Measurements from ENCODE around the gene NAV2.

NAV2 gene

DNA sequence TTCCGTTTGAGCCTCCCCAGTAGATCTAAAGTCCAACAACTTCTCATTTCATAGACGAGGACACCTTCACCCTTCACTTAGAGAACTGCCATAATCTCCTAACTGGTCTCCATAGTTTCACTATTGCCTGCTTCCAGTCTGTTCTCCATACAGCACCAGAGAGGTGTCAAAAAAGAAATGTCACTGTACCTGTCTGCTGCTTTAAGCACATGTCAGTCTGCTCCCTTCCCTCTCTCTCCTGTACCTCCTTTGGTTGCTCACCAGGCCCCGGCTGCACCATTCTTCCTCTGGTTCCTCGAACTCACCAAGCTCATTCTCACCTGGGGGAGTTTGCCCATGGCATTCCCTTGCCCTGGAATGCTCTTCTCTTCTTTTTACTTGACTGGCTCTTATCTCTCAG lies 75.8 kb downstream of the NAV2 start:
- no peak for DNase-seq

DNA sequence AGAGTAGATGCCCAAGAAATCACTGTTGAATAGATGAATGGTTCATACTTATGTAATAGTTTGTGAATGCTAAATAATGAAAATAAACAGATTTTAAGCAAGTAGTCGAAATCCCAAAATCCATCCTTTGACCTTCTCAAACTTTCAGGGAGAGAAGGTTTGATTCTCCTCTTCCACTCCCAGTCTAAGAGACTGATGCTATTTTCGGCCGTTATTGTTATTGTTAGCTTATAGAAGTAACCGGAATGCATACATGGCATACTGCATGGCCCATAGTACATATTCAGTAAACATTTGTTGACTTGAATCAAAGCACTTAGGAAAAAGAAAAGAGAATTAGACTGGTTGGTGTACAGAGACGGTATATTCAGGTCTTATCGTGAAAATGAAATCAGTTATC lies 76.6 kb downstream of the NAV2 start:
- DNase-seq = no peak

DNA sequence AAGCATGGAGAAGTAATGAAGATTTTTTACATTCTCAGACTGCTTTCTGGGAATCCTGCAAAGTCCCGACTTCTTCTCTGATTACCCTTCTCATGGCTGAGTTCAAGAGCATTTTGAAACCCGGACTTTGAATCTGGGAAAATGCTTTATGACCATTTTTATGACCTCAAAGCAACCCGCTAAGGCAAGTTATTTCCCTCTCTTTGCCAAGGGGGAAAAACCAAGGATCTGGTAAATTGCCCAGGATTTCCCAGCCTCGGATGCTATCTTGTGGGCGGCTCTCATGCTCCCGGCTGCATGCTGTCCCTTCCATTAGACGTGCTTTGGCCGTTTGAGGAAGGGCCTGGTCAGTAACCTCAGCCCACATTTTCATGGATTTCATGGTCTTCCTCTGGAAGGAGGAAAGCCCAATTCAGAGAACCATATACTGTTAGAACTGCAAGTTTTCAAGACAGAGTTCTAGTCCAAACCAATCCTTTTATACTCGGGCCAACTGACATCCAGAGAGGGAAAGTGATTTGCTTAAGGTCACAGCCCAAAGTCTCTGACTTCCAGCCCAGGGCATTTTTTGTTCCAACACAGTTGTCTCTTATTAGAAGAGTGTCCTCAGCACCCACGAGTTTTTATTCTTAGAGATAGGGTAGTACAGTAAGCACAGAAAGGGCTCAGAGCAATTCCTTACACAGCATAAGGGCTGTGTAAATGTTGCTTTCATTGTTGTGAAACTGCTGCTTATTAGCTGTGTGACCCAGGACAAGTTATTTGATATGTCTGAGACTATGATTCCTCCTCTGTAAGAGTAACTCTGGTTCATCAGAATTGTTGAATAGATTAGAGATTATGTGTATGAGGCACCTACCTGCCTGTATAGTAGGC lies 77.4 kb downstream of the NAV2 start:
- no peak for DNase-seq

DNA sequence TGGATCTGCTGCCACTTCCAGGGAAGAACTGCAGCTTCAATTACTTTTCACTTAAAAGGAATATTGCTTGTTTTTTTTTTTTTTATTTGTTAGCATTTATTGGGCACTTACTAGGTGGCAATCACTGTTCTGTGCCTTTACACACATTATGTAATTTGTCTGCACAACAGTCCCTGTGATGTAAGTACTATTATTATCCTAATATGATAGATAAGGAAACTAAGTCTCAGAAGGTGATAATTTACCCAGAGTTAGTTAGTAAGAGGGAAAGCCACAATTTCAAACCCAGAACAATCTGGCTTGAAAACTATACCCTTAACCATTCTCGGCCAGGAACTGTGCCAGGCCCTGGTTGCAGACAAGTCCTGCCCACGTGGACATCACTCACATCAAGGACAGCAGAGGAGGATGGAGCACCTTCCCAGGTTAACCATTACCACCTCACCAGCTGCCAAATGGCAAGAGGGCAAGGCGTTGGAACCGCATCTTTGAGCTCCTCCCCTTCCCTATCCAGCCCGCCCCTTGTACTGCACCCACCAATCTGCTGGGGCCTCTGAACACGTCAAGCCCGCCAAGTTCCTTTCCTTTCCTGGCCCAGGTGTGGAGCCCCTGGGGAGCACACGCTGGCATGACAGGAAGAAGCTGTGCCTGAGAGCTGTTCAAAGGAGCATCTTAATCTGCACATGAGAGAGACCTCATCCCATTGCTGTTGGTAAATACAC lies 78.4 kb downstream of the NAV2 start:
- no peak for DNase-seq

DNA sequence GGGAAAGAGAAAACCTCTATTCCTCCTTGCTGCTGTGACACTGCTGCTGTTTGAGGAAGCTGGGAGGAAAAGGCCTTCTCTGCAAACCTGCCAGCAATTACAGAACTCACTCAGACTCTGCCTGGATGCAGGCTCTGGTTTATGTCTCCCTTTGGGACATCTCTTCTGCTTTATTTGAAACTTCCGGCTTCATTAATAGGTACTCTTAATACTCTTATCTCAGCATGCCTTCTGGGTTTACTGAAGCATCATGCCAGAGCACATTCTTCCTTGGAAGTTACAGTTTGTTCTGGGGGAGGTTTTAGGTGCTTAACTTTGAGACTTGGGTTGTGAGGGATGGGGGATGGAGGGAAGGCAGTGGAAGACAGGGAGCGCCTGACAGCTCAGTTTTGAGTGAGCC lies 79.9 kb downstream of the NAV2 start:
- no peak for DNase-seq

DNA sequence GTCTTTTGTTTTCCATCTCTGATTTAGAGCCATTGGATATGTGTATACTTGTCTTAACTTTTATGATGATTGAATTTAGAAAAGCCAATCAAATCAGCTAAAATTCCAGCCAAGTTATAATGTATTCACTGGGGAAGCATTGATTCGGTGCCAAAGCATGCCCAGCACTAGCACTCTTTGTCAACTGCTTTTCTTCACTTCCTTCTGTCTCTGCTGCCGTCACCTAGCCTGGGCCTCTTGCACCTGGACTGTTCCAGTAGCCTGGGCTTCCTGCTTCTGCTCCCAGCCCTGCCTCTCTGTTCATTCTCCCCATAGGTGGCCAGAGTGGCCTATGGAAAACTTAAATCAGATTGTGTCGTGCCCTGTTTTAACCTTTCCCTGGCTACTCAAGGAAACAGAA lies 80.7 kb downstream of the NAV2 start:
- DNase-seq = no peak

DNA sequence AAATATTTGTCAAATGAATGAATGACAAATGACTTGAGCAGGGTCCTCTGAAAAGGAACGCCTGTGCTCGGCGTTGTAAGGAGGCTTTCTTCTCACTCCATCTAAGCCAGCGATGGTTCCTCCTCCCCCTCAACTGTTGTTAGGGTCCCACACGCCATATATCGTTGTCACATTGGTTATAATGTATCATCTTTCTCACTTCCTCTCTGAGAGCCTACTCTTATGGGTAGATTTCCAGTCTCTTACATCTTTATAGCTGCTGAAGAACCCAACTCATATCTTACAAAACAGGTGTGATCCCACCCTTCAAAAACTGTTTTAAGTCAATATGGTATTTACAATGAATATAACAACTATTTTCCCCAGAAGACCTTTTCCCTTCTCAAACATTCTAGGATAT lies 81.5 kb downstream of the NAV2 start:
- DNase-seq = no peak

DNA sequence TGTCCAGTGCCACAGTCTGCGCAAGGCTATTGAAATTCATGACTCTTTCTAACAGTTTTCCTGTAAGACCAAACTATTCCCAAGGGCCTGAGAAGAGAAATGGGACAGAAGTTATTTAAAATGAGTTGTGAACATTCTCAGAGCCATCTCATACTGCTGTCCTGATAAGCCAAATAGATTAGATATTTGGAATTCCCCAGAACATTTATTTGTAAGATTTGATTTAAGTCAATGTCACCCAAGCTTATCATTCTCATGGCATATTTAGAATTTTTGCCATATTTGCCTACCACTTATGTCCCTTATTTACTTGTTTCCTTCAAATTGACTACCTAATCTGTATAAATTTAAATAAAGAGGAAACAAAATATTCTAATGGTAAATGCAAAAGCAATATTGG lies 82.4 kb downstream of the NAV2 start:
- DNase-seq = no peak

DNA sequence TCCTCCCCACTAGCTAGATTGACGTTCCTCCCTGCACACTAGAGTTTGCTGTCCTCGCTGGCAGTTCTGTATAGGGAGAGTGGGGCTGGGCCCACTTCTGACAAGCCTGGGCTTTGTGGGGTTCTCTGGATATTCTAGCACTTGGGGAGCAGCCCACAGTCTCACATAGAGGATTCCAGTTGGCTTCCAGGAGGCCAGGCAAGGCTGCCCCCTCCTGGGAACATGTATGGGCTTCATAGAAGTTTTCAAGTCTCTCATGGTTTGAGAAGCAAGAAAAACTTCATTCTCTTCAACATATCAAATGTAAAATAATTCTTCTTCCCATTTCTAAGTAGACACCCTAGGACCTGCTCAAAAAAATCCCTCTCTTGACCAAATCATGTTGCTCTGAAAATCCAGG lies 87.5 kb downstream of the NAV2 start:
- DNase-seq = no peak

DNA sequence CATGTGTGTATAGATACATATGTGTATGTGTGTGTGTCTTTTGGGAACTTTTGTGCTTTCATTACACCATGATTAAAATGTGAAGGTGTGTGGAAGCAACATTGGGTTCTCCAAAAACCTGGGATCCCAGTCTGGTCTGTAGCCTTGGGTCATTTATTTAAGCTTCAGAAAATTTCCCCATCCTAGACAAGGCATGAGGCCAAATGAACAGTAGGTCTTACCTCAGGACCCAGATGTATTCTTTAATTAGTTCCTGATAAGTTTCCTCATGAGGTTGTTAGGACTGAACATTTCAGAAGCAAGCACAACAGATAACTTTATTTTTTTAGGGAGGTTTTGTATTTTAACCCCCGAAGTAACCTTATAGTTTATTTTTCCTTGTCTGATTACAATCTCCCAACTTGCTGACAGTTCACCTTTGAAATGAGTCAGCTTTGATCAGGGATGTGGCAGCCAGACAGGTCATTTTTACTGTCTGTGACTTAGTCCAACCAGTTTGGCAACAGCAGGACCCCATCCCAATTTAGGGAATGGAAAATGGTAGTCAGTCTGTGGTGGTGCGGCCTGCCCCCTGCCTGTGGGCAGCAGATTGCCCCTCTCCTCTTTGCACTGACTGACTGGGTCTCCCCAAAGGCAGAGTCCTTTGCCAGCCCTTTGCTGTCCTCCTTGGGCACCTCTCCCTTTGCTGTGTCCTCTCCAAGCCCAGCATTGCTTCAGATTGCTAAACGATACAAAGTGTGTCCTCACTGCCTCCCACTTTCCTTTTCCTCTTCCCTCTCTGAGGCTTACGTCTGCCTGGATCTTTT lies 88.3 kb downstream of the NAV2 start:
- DNase-seq = no peak

DNA sequence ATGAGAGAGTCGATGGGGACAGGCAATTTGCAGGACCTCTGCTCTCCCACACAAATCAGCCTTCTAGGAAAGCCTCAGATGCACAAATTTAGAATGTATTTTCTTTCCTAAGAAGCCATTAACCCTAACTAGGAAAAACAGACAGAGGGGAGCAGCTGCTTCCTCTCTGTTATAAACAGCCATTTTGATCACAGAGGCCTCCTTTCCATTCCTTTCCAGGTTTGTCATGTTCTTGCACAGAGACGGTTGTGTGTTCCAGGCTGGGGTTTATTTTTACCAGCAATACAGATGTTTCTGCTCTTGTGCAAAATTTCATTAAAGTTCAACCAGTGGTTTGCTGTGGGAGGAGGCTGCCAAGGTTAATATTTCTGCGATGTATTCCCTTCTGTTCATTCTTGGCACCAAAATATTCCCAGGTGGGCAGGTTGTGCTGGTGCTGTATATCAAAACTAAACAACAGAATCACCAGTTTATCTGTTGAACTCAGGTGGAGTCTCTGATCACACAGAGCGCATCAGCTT lies 90.2 kb downstream of the NAV2 start:
- DNase-seq = no peak

DNA sequence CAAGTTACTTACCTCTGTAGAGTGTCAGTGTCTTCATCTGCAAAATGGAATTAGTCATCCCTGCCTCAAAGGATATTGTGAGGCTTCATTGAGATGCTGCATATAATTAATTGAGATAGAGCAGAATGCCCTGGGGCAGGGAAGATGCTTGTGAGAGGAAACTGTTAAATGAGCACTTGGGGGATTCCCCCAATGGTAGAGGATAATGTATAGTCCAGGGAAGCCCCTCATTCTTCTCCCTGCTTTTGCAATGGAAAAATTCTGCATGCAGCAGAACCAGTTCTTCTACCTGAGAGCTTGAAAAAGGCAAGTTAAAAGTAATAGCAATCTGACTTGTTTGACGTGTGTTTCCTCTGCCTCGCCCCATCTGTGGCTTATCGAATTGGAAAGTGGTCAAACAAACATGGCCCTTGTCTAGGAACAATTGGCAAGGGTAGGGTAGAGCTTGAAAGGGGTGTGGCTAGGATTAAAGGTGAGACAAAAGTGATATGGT lies 90.9 kb downstream of the NAV2 start:
- no peak for DNase-seq

DNA sequence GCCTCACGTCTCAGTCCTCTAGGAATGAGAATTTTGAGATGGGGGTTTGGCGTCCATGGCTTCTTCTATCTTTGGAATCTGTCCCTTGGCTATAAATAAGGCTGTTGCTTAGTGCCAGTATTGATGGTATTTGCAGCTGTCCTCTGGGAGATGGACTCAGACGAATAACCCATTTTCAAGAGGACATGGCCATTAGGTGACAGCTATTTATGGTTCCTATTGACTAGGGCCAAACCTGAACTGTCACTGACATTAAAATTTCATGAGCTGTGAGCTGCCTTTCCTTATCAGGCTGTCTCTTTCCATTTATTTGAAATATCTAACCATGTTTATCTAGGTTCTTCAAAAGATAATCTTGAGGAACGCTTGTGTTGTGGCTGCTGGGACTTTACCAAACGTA lies 92.7 kb downstream of the NAV2 start:
- DNase-seq = no peak

DNA sequence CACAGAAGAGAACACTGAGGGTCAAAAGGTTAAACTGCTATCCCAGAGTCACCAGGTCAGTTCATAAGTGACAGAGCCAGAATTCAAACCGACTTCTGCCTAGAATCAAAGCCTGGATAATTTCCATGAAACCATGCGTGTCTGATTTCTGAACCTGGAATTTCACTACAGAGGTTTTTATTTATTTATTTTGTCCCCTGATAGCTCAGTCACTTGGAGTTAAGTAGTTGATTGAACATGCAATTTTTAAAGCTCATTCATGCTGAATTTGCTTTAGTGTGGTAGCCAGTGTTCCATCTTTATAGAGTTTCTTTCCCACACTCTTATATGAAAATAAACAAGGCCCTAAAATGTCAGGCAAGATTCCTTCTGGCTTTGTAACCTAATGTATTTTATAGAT lies 93.2 kb downstream of the NAV2 start:
- no peak for DNase-seq

DNA sequence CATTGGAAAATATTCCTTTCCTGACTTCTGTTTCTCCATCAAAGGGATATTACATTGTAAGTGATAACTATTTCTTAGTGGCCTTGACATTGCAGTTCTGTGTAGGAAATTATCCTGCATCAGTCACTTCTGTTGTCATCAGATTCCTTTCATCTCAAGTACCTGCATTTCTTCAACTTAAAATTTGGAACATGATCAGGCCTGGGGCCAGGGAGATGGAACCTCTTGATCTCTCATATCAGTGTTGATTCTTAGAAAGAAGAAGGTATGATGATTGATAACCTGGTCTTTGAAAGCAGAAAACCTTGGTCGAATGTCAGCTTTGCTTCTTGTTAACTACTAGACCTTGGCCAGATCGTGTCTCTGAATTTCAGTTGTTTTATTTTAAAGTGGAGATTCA lies 93.6 kb downstream of the NAV2 start:
- no peak for DNase-seq

DNA sequence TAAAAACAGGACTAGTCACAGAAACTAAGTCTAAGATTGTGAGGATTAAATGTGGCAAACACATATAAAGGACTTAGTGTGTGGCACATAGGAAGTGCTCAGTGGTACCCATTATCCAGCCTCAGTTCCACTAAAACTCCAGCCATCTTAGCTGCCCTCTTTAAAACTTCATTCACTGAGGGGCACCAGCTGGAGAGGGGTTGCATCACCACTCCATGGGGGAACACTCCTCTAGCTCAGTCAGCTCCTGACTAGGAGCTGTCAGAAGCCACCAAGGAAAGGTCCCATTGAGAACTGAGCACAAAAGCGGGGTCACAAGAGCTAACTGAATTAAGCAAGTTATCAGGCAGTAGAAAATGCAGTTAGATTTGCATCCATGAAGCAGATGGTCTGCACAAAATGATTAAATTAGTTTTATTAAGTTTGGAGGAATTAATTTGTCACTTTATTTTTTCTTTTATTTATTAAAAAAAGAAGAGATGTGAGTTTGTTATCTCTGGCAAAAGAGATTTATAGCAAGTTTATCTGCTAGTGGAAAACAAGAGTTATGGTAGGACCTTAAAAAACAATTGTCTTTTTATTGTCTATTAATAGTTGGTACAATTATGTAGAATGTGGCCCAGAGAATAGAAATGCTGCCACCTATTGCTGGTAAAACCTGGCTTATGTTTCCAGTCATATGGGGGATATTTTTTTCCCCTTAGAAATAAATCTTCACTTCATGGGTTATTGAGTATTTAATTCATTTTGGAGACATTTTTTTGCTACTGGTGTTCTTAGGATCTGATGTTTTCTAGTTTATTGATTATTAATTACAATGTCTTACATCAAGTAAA lies 95.7 kb downstream of the NAV2 start:
- no peak for DNase-seq

DNA sequence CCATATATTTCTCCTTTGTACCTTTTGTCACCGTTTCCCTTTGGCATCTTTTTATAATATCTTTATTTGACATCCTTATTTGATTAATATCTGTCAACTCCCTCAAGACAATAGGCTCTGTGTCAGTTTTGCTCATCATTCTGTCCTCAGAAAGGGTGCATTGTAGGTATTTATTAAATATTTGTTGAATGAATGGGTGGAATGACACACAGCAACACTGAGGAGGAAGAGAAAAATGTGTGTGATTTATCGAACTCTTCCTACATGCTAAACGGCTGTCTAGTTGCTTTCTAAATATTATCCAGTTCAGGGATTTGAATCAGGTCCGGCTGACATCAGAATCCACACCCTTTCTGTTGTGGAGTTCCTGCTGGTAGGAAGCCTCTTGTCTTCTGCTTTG lies 98.2 kb downstream of the NAV2 start:
- DNase-seq = no peak

DNA sequence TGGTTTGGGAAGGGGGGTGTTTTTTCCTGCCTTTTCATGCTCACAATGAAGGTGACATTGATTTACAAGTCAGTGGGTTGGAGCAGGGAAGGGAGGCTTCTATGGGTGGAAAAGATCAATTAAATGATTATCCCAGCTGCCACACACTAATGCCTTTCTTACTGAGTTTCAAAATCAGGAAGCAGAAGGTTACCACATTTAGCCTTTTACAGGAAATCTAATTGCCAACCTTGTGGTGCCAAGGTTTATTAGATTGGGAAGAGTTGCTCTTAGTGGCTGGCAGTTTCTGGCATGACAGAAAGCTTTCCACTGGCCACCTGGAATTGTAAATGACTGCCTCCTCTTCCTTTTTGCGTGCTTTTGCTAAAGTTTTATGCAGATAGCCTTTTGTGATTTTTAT lies 98.7 kb downstream of the NAV2 start:
- no peak for DNase-seq

DNA sequence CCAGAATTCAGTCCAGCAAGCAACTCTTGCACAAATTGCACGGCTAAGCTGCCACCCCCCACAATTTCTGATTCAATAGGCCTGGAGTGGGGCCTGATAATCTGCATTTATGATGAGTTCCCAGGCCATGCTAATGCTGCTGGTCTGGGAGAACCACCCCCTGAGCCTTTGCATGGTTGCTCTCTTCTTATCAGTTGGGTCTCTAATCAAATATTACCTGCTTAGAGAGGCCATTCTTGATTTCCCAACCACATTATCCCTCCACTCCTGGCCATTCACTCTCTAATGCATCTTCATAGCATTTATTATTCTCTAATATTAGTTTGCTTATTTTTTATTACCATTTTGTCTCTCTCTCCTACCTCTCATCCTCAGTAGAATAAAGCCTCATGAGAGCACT lies 99.5 kb downstream of the NAV2 start:
- DNase-seq = no peak

DNA sequence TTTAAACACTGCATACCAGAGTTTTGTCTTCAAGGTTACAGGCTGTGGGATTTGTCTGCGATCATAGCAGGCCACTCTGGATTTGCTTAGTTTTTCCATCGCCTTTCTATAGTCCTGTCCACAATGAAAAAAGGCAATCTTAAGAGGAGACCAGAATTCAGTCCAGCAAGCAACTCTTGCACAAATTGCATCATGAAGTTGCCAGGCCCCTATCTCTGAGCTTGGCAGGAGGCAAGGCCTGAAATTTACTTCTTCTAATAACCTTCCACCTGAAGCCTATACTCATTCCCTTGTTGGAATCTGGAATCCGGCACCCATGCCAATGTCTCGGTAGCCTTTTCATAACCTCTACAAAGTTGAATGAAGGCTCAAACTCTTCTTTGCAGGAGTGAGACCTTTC lies 100.1 kb downstream of the NAV2 start:
- DNase-seq = no peak

DNA sequence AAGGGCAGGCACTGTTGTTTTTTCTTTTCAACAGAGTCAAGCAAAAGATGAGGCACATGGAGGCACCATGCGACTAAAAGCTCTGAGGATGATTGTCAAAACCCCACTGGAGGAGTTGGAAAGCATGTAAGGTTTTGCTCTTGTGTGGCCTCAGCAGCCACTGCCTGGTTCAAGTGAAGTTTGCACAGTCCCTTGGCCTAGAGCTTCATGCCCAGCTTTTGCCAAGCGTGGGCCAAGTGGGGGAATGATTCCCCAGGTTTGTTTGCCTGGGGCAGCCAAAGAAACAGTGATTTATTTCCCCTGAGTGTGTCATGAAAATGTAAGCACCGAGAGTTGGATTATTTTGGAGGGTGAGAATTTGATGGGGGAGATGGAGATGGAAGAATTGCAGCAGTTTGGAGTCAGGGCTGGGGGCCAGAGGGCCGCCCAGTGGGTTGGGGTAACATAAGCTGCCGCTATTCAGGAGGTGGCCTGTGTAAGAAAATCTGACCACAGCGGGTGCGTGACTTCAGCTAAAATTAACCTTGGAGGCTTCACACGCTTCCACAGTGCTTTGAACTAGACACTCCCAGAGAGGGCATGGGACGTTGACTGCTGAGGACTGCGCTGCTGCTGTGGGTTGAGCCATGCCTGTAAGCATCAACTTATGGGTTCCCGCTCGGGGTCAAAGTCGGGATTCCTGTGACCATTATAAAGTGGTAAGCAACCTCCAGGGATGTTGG lies 100.7 kb downstream of the NAV2 start:
- no peak for DNase-seq

DNA sequence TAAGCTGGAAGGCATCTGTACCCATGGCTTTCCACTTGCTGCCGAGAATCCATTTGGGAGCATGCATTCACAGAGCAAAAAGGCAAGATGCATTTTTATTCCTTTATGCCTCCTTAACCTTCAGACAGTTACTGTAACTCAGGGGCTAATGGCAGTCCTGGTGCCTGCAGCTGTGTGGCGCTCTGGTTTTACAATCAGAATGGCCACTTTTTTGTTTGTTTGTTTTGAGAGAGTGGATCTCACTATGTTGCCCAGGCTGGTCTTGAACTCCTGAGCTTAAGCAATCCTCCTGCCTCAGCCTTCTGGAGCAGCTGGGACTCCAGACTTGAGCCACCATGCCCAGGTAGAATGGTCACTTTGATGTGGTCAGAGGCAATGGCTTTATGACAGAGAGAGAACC lies 101.8 kb downstream of the NAV2 start:
- no peak for DNase-seq
